OCI-LY1 (cell line): ENCODE results near the gene SSH3.
A peak's percentile ranks its signal among the peaks of the same experiment; 100 is the strongest.

Source experiments
- H2AFZ ChIP-seq: fragments of 200-600 bp; sonication (generic), shearing (Covaris generic); 2 replicates; pipeline ENCODE4 v1.6.0; 2014; ENCODE audit warnings: antibody characterized with exemption, mild to moderate bottlenecking, low read length
- H3F3A ChIP-seq: fragments of 200-600 bp; sonication (generic), shearing (Covaris generic); 2 replicates; pipeline ENCODE4 v1.6.0; 2014; ENCODE audit warnings: mild to moderate bottlenecking, antibody characterized with exemption, low read length, moderate library complexity; ENCODE audit not compliant: insufficient read depth
- H3K27ac ChIP-seq: fragments of 200-600 bp; sonication (generic); 2 replicates; pipeline ENCODE4 v1.5.1; 2014; ENCODE audit warnings: low read length, mixed run types, mild to moderate bottlenecking, low read depth; ENCODE audit not compliant: poor library complexity, severe bottlenecking
- H3K27me3 ChIP-seq: fragments of 200-600 bp; sonication (generic); 2 replicates; pipeline ENCODE4 v1.6.0; 2014; ENCODE audit warnings: antibody characterized with exemption, mild to moderate bottlenecking, low read length, moderate library complexity; ENCODE audit not compliant: insufficient read depth
- H3K36me3 ChIP-seq: fragments of 200-600 bp; sonication (generic); 2 replicates; pipeline ENCODE4 v1.6.1; 2014; ENCODE audit warnings: mild to moderate bottlenecking, antibody characterized with exemption, low read length, moderate library complexity, mixed read lengths; ENCODE audit not compliant: insufficient read depth
- H3K4me1 ChIP-seq: fragments of 200-600 bp; sonication (generic); 2 replicates; pipeline ENCODE4 v1.5.1; 2014; ENCODE audit warnings: mild to moderate bottlenecking, low read length, moderate library complexity; ENCODE audit not compliant: insufficient read depth, severe bottlenecking
- H3K4me2 ChIP-seq: fragments of 200-600 bp; sonication (generic), shearing (Covaris generic); 2 replicates; pipeline ENCODE4 v1.6.1; 2014; ENCODE audit warnings: low read length
- H3K4me3 ChIP-seq: fragments of 200-600 bp; sonication (generic); 2 replicates; pipeline ENCODE4 v1.5.1; 2014; ENCODE audit warnings: low read length, low read depth, mild to moderate bottlenecking, mixed read lengths; ENCODE audit not compliant: poor library complexity, severe bottlenecking
- H3K79me2 ChIP-seq: fragments of 200-600 bp; shearing (Covaris generic); 2 replicates; pipeline ENCODE4 v1.6.1; 2016; ENCODE audit warnings: mixed run types, low read length, mixed read lengths; ENCODE audit not compliant: insufficient read depth
- H3K9ac ChIP-seq: fragments of 200-600 bp; sonication (generic), shearing (Covaris generic); 2 replicates; pipeline ENCODE4 v1.6.1; 2014; ENCODE audit warnings: mild to moderate bottlenecking, low read length, mixed read lengths
- H3K9me2 ChIP-seq: fragments of 200-600 bp; sonication (generic), shearing (Covaris generic); 2 replicates; pipeline ENCODE4 v1.6.1; 2014; ENCODE audit warnings: low read depth, mild to moderate bottlenecking, low read length, mixed read lengths
- H3K9me3 ChIP-seq: fragments of 200-600 bp; shearing (Covaris generic); 2 replicates; pipeline ENCODE4 v1.6.1; 2014; ENCODE audit warnings: low read length, mixed read lengths
- H4K20me1 ChIP-seq: fragments of 200-600 bp; sonication (generic), shearing (Covaris generic); 2 replicates; pipeline ENCODE4 v1.6.0; 2016; ENCODE audit warnings: mild to moderate bottlenecking, low read length; ENCODE audit not compliant: insufficient read depth
- EZH2 ChIP-seq: fragments of 200-600 bp; sonication (generic), shearing (Covaris generic); IDR thresholded peaks from 2 replicates; pipeline ENCODE4 v1.8.0; 2017; ENCODE audit warnings: borderline replicate concordance, mixed run types, mild to moderate bottlenecking, antibody characterized with exemption, low read length, moderate library complexity, mixed read lengths
- TF ChIP-seq, protein P1 (sequence below): fragments of 200-600 bp; sonication (generic), shearing (Covaris generic); IDR thresholded peaks from 2 replicates; pipeline ENCODE4 v1.5.1; 2017; ENCODE audit warnings: mild to moderate bottlenecking, antibody characterized with exemption, low read length, moderate library complexity, mixed read lengths

Gene SSH3

DNA sequence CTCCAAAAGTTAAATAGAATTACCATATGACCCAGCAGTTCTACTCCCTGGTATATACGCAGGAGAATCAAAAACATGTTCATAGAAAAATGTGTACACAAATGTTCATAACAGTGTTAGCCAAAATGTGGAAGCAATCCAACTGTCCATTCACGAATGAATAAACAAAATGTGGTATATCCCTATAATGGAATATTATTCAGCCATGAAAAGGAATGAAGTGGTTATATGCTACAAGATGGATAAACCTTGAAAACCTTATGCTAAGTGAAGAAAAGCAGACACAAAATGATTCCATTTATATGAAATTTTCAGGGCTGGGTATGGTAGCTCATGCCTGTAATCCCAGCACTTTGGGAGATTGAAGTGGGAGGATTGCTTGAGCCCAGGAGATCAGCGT, 33.9 kb downstream of the SSH3 start:
- no peaks in the 10 kb centered on the region for H3K4me1 ChIP-seq
- H3K9ac ChIP-seq: no peak overlapping the region
- no peaks in the 10 kb centered on the region for H3K9me2 ChIP-seq
- H3K27ac ChIP-seq: no peak overlapping the region
- H4K20me1 ChIP-seq: no peaks in the 10 kb centered on the region
- H3K4me3 ChIP-seq: no peak overlapping the region
- no peaks in the 10 kb centered on the region for H3K79me2 ChIP-seq
- no peaks in the 10 kb centered on the region for H3K9me3 ChIP-seq
- no peak overlapping the region for H3K4me2 ChIP-seq
- TF ChIP-seq, protein P1, sequence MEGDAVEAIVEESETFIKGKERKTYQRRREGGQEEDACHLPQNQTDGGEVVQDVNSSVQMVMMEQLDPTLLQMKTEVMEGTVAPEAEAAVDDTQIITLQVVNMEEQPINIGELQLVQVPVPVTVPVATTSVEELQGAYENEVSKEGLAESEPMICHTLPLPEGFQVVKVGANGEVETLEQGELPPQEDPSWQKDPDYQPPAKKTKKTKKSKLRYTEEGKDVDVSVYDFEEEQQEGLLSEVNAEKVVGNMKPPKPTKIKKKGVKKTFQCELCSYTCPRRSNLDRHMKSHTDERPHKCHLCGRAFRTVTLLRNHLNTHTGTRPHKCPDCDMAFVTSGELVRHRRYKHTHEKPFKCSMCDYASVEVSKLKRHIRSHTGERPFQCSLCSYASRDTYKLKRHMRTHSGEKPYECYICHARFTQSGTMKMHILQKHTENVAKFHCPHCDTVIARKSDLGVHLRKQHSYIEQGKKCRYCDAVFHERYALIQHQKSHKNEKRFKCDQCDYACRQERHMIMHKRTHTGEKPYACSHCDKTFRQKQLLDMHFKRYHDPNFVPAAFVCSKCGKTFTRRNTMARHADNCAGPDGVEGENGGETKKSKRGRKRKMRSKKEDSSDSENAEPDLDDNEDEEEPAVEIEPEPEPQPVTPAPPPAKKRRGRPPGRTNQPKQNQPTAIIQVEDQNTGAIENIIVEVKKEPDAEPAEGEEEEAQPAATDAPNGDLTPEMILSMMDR: no peak
- no peak for TF ChIP-seq EZH2
- H3K36me3 ChIP-seq: no peaks in the 10 kb centered on the region
- no peaks in the 10 kb centered on the region for H3K27me3 ChIP-seq
- H3F3A ChIP-seq: no peaks in the 10 kb centered on the region
- no peak overlapping the region for H2AFZ ChIP-seq

DNA sequence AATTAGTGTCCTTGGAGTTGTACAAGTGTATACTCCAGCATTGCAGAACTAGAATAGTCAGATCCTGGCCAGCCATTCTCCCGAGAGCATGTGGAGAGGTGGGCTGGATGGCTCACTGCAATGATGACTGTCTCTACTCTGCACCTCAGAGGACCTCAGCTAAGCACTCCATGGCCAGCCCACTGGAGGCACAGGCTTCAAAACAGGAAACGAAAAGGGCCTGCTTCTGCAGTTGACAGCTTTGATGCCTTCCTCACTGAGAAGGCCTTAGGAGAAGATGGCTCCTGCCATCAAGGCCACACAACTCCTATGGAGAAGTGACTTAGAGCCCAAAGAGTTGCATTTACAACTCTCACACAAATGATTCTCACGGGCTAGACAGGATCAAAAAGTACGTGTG, 40.9 kb downstream of the SSH3 start:
- Histone ChIP-seq H3K9ac (no peak overlapping the region), H3K4me1 (peaks cover 25% of the 10 kb centered on the region), H3F3A (no peaks in the 10 kb centered on the region), H3K27me3 (no peaks in the 10 kb centered on the region), H3K36me3 (no peaks in the 10 kb centered on the region), H2AFZ (no peak overlapping the region), H3K79me2 (no peaks in the 10 kb centered on the region), H3K9me3 (no peaks in the 10 kb centered on the region), H4K20me1 (no peaks in the 10 kb centered on the region), H3K4me2 (no peak overlapping the region; the same call in 1 of the 2 replicates), H3K9me2 (no peaks in the 10 kb centered on the region), H3K4me3 (no peak overlapping the region), H3K27ac (peak overlapping the region; percentile 49)
- TF ChIP-seq, protein P1: no peak
- no peak for TF ChIP-seq EZH2

DNA sequence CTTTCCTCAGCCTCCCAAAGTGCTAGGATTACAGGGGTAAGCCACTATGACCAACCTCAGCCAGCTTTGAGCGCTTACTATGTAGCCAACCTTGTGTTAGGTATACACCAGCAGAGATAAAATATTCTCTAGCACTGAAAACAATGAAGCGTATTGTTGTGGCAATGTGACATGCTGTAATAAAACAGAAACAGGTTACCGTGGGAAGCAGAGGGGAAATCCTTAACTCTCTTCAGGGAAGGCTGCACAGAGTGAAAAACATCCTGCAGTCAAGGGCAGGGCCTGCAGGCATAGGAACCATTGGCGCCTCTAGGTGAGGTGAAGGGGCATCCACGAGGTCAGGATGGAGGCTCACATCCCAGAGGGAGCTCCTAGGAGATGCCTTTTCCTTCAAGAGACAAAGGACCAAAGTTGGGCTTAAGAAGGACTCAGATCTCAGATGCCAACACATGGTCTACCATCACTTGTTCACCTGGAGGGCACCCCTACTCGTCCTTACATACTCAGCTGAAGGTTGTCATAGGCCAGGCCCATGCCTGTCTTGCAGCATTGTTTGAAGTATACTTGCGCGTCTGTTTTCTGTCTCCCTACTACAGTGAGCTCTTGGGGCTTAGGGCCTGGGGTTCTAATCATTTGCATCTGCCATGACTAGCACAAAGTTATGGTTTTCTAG, 42.1 kb downstream of the SSH3 start:
- Histone ChIP-seq H3K9me3 (no peaks in the 10 kb centered on the region), H3K79me2 (no peaks in the 10 kb centered on the region), H3K27ac (peak overlapping the region; percentile 52), H3K4me3 (no peak overlapping the region), H3K9ac (no peak overlapping the region; the same call in 1 of the 2 replicates), H4K20me1 (no peaks in the 10 kb centered on the region), H3K27me3 (no peaks in the 10 kb centered on the region), H3K9me2 (no peaks in the 10 kb centered on the region), H3F3A (no peaks in the 10 kb centered on the region), H3K36me3 (no peaks in the 10 kb centered on the region), H3K4me1 (peaks cover 31% of the 10 kb centered on the region), H3K4me2 (no peak overlapping the region), H2AFZ (no peak overlapping the region)
- TF ChIP-seq, protein P1: no peak
- no peak for TF ChIP-seq EZH2
